NCI-H128 (cell line): Measurements from ENCODE around the gene LPCAT1.
"Not testable (repeated sequence)": the region's sequence is repeated elsewhere in the genome, so short reads cannot be mapped to it uniquely, and the experiment has no call there.

Source experiments
- DNase-seq: peaks from one replicate; lab custom pipeline; 2025; ENCODE audit not compliant: unreplicated experiment; lab: John Stamatoyannopoulos, UW

Gene LPCAT1

DNA sequence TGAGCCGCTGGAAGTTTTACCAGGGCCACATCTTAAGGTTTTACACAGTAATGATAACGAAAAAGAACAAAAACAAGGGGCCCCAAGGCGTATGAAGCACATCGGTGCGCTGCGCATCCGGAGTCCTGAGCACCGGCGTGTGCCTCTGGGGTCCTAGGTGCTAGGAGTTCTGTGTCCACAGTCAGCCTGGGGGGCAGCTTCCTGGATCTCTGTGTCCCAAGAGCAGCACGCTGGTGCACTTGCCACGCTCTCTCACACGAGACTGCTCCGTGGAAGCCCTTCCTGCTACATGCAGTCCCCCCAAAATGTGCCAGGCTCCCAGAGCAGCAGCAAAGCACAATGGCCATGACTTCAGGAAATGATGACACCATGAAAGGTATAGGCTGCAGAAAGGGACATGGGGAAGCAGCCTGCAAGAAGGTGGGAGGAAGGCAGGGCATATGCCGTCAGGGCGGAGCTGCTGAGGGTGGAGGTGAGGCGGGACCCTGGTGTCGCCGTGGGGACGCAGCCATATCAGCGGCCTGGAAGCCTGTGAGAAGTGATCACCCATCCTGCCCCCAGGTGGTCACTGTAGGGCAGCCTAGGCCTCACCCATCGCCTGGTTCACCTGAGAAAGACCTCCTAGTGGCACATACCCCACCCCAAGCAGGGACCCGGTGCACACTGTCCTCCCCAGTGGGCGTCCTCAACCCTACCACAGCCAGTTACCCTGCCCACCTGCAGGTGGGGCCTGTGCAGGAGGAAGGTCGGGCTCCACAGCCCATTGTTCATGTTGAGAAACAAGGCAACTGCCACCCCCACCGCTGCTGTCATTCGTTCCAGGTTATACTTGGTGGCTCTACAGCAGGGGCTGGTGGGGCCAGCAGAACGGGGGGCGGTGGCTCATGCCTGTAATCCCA is 54.9 kb downstream of the LPCAT1 start:
- DNase-seq, result no peak

- no peak for DNase-seq
Measured at GRCh38 chr5:1468247-1468612, 55.5 kb downstream of the LPCAT1 start.

- no peak for DNase-seq
Measured at GRCh38 chr5:1467341-1468246, 56.2 kb downstream of the LPCAT1 start.

DNA sequence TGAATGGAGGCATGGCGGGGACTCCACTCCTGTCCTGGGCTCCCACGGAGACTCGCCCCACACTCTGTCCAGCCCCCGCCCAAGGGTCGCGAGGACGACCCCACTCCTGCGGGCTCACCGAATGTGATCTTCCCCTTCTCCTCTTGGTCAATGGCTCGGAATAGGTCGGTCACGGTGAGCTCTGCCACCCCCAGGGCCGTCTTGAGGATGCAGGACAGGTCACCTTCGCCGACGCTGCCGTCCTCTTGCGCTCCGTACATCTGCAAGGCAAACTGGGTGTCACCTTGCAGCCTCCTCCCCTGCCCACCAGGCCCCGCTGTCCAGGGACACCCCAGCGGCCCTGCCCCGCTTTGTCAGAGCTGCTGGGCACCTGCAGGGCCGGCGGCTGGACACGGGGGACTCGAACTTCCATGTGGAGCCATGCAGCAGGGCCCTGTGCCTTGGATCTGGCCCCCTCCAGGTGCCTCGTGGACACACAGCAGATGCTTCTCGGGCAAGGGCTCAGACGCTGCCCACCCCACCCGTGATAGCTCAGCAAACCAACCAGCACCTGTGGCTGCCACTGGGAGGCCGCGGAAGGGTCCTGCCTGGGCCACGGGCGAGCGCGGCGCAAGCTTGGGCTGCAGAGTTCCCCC is 57.0 kb downstream of the LPCAT1 start:
- DNase-seq, result no peak

DNA sequence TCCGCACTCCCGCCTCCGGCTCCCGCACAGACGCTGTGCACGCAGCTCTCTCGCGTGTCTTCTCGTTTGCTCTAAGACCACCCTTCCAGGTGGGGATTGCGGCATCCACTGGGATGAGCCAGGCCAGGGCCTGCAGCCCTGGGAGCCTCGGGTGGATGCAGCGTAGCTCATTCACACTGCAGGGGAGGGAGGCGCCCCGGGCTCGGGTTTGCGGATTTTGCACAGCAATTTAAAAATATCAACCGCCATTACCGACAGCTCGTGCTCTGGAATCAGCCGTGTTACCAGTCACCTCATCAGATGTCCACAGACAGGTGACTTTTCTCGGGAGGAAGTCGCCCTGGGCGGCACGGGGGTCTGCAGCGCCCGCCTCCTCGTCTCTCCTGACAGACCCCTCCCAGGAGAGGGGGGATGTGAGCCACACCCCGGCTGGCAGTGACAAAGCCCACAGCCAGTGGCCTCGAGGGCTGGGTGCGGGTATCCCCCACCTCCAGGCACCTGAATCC is 57.7 kb downstream of the LPCAT1 start:
- no peak for DNase-seq

- DNase-seq, result no peak
Measured at GRCh38 chr5:1465117-1465516, 58.6 kb downstream of the LPCAT1 start.

GRCh38 chr5:1464511-1464910 is 59.2 kb downstream of the LPCAT1 start:
- no peak for DNase-seq

- no peak for DNase-seq
Measured at GRCh38 chr5:1464096-1464446, 59.7 kb downstream of the LPCAT1 start.

DNA sequence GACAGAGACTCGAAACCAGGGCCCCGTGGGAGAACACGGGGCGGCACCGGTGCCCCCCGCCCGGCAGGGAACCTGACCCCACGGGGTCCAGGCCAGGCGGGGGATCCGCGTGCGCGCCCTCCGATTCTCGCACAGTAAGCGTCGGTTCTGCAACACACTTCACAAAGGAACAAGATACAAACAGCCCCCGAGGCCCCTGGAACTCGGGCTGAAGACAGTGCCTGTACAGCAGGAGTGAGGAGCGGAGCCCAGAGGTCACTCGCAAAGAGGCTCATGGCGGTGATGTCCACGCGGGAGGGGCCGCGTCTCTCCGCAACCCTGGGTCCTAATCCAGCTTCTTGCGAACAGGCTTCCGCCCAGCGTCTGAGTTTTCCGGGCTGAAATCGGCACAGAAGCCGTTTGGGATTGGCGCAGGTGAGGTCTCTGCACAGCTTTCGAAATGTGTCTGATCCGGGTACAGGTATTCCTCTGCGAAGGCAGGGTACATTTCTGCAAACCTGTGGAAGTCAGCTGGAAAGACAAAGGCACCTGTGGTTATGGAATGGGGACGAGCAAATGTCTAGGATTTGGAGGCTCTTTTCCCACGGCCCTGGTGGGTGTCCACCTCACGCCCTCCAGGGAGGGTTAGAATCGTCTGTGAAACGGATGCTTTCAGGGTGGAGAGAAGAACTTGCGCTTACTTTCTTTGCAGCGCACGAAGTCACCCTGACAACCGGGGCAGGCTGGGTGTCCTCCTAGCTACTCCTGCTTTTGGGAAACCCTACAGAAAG is 60.2 kb downstream of the LPCAT1 start:
- no peak for DNase-seq

DNA sequence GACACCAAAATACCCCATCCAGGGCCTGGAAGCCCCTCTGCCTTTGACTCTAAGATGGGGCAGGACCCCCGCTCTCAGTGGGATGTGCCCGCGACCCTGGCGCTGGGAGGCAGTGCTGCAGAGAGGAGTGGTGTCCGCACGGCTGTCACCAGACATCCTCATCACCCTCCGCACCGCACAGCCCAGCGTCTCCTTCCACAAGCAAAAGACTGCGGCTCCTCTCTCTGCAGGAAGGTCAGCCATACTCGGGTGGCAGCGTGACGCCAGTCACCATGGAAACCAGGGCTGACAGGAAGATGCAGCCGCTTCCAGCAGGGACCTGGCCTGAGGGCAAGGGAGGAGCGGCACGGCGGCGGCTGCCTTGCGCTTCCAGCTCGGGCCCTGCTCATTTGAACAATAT is 61.4 kb downstream of the LPCAT1 start:
- DNase-seq, result no peak

- DNase-seq, result no peak
Measured at GRCh38 chr5:1461396-1461795, 62.4 kb downstream of the LPCAT1 start.

DNA sequence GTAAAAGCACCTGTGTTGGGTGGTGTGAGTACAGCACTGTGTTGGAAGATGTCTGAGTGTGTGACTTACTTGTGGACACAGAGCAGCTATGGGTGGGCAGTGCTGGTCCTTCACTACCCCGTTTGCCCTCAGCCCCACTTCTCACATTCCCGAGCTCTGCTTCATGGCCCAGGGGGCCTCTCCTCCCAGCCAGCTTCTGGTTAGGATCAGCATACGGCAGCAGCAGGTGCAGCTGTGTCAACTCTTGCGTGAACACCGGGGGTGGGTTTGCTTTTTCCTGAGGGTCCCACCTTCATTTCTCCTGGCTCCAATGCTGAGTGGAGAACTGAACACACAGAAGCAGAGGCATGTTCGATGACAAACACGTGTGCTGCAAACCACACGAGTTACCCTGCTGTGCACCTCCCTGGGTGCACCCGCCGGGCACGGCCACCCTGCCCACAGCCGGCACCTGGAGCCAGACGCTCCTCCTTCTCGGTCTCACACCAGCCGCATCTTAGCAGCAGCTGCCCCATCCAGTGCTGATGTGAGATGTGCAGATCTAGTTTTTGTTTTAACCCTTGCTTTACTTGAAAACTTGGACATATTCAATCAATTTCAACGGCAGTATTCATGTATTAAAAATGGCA is 63.6 kb downstream of the LPCAT1 start:
- no peak for DNase-seq

GRCh38 chr5:1459435-1459834 is 64.3 kb downstream of the LPCAT1 start:
- DNase-seq, result not testable (repeated sequence)

- not testable (repeated sequence) for DNase-seq
Measured at GRCh38 chr5:1456110-1456881, 67.5 kb downstream of the LPCAT1 start.

- no peak for DNase-seq
Measured at GRCh38 chr5:1453613-1454012, 70.1 kb downstream of the LPCAT1 start.

DNA sequence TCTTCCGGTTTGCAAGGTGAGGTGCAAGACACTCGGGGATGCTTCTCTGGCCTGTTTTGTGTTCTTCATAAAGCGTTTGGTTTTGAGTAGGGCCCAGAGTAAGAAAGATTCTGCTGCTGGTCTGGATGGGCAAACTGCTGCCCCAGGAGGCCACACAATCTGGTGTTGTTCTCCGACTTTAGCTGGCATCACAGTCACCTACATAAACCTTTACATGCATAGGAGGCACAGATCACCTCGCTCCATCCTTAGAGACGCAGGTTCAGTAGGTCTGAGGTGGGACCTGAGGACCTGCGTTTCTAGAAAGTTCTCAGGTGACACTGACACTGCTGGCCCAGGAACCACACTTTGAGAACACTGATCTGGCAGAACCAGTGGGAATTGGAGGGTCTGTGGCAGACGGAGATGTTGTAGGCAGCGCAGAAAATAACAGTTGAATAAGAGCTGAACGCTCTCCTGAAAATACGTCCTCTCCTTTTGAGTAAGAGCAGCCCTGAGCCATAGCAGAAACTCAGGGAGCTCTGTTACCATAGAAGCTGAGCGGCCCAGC is 74.6 kb downstream of the LPCAT1 start:
- no peak for DNase-seq

- DNase-seq, result no peak
Measured at GRCh38 chr5:1448511-1449011, 75.2 kb downstream of the LPCAT1 start.

GRCh38 chr5:1447671-1448361 is 75.9 kb downstream of the LPCAT1 start:
- no peak for DNase-seq
